ENCODE data around the gene PBX3.

PBX3 gene

DNA sequence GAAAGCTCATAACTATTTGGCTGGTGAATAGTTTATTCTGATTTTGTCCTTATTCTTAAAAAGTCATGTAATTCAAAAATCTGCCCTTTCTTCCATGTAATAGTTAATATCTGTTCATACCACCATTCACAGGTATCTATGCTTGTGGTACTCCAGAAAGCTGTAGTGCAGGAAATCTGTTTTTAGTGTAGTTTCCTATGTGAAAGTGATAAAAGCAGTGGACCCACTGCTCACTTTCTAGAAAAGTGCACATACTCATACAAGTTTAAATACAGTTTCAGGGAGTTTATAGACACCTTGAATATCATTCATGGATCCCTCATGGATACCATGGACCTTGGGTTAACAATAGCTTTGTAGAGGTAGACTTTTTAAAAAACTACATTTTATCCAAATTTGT, 20.2 kb downstream of the PBX3 start:
- Histone ChIP-seq H3K4me1 (ENCODE audit: control insufficient read depth in 2 of 2, insufficient read depth in 1 of 2, low read depth in 1 of 2, low read length in 2 of 2) (peaks cover 3 to 17% of the 10 kb centered on the region in 2 donors), H2BK120ac (ENCODE audit: low read depth, low read length) (no peak overlapping the region), H3K4me3 (ENCODE audit: low read length in 2 of 2) (no peak overlapping the region), H3K27ac (replicated peaks; ENCODE audit: low read length) (no peak overlapping the region), H2BK5ac (ENCODE audit: low read length) (no peak overlapping the region), H4K91ac (ENCODE audit: low read depth, low read length, poor library complexity) (no peak overlapping the region), H3K79me1 (ENCODE audit: low read depth, low read length) (peaks cover 2% of the 10 kb centered on the region), H2AK5ac (ENCODE audit: low read depth, low read length) (no peak overlapping the region), H3K14ac (ENCODE audit: low read length) (no peak overlapping the region), H3K9me3 (replicated peaks in 1 of 2; ENCODE audit: control insufficient read depth in 2 of 2, insufficient read depth in 1 of 2, low read depth in 1 of 2, low read length in 2 of 2) (peaks cover 0 to 11% of the 10 kb centered on the region in 2 donors), H4K8ac (ENCODE audit: low read depth, low read length) (no peak overlapping the region), H2AFZ (ENCODE audit: low read length) (no peak overlapping the region), H3K36me3 (replicated peaks in 1 of 2; ENCODE audit: control insufficient read depth in 2 of 2, insufficient read depth in 2 of 2, low read length in 2 of 2) (peaks cover 0 to 9% of the 10 kb centered on the region in 2 donors), H2BK12ac (ENCODE audit: low read length) (no peak overlapping the region), H3K23ac (ENCODE audit: low read depth, low read length, poor library complexity) (no peak overlapping the region), H3K27me3 (ENCODE audit: control insufficient read depth in 3 of 3, insufficient read depth in 3 of 3, low read depth in 1 of 3, low read length in 3 of 3) (no peaks in the 10 kb centered on the region), H3K4ac (ENCODE audit: low read length) (no peak overlapping the region), H3K4me2 (ENCODE audit: insufficient read depth, low read length, poor library complexity, severe bottlenecking) (no peak overlapping the region), H2BK15ac (ENCODE audit: low read length) (no peak overlapping the region), H3K18ac (ENCODE audit: low read length) (no peak overlapping the region), H3K9ac (ENCODE audit: low read depth, low read length, poor library complexity) (no peak overlapping the region)
- DNase-seq (ENCODE audit: low spot score), result no peak

DNA sequence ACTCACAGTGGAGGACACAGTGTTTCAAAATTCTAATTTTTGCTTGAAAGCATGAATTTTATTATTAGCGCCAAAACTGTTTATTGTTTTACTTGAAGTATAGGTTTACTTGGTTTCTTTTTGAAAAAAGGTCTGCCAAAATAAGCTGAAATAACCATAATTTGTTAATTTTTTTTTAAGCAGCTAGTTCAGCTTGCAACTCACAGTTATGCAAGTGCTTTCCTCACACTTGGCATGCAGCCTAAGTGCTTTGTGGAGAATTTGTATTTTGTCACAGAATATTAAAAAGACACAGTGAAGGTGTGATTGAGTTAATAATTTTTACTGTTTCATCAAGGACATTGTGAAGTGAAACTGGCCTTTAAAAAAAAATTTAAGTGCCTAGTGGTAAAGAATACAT, 21.6 kb downstream of the PBX3 start:
- H3K79me1 ChIP-seq (ENCODE audit: low read depth, low read length), result peaks cover 2% of the 10 kb centered on the region
- H3K4ac ChIP-seq (ENCODE audit: low read length), result no peak overlapping the region
- H4K91ac ChIP-seq (ENCODE audit: low read depth, low read length, poor library complexity), result no peak overlapping the region
- no peak overlapping the region for H2BK120ac ChIP-seq (ENCODE audit: low read depth, low read length)
- H3K14ac ChIP-seq (ENCODE audit: low read length), result no peak overlapping the region
- no peak overlapping the region for H2BK12ac ChIP-seq (ENCODE audit: low read length)
- H2AK5ac ChIP-seq (ENCODE audit: low read depth, low read length), result no peak overlapping the region
- H3K4me1 ChIP-seq (ENCODE audit: control insufficient read depth in 2 of 2, insufficient read depth in 1 of 2, low read depth in 1 of 2, low read length in 2 of 2), result peaks cover 0 to 4% of the 10 kb centered on the region in 2 donors
- H3K36me3 ChIP-seq (replicated peaks in 1 of 2; ENCODE audit: control insufficient read depth in 2 of 2, insufficient read depth in 2 of 2, low read length in 2 of 2), result peaks cover 1 to 21% of the 10 kb centered on the region in 2 donors
- H2BK15ac ChIP-seq (ENCODE audit: low read length), result no peak overlapping the region
- no peak overlapping the region for H3K9ac ChIP-seq (ENCODE audit: low read depth, low read length, poor library complexity)
- DNase-seq (ENCODE audit: low spot score), result no peak
- H3K23ac ChIP-seq (ENCODE audit: low read depth, low read length, poor library complexity), result no peak overlapping the region
- no peak overlapping the region for H3K27ac ChIP-seq (replicated peaks; ENCODE audit: low read length)
- no peak overlapping the region for H3K18ac ChIP-seq (ENCODE audit: low read length)
- H3K4me3 ChIP-seq (ENCODE audit: low read length in 2 of 2), result no peak overlapping the region
- peaks cover 0 to 11% of the 10 kb centered on the region in 2 donors for H3K9me3 ChIP-seq (replicated peaks in 1 of 2; ENCODE audit: control insufficient read depth in 2 of 2, insufficient read depth in 1 of 2, low read depth in 1 of 2, low read length in 2 of 2)
- no CpG with 5 or more reads among the region's 1 CpG for WGBS, 2 donors (ENCODE audit: extremely low coverage in 2 of 2, insufficient read length in 2 of 2, insufficient replicate concordance in 1 of 2)
- H2AFZ ChIP-seq (ENCODE audit: low read length), result no peak overlapping the region
- no peak overlapping the region for H4K8ac ChIP-seq (ENCODE audit: low read depth, low read length)
- no peaks in the 10 kb centered on the region for H3K27me3 ChIP-seq (ENCODE audit: control insufficient read depth in 3 of 3, insufficient read depth in 3 of 3, low read depth in 1 of 3, low read length in 3 of 3)
- no peak overlapping the region for H3K4me2 ChIP-seq (ENCODE audit: insufficient read depth, low read length, poor library complexity, severe bottlenecking)
- no peak overlapping the region for H2BK5ac ChIP-seq (ENCODE audit: low read length)

DNA sequence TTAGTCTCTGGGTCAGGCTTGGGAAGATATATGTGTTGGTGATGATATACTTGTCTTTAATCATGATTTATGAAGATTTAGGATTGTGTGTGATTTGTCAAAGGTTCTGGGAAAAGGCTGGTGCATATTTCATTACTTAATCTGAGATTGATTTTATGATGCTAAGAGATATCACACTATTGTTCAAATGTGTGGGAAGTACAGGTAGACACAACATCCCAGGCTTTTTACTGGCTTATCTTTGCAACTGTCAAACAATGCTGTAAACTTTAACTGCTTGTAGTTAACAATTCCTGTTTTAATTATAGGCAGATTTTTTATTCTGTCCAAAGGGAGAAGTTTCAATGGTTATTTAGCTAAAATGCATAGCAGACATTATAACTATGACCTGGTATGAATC, 23.9 kb downstream of the PBX3 start:
- no peak overlapping the region for H3K23ac ChIP-seq (ENCODE audit: low read depth, low read length, poor library complexity)
- no peak overlapping the region for H3K4me2 ChIP-seq (ENCODE audit: insufficient read depth, low read length, poor library complexity, severe bottlenecking)
- H3K9me3 ChIP-seq (replicated peaks in 1 of 2; ENCODE audit: control insufficient read depth in 2 of 2, insufficient read depth in 1 of 2, low read depth in 1 of 2, low read length in 2 of 2), result peaks cover 0 to 11% of the 10 kb centered on the region in 2 donors
- no peak overlapping the region for H3K4ac ChIP-seq (ENCODE audit: low read length)
- H2AFZ ChIP-seq (ENCODE audit: low read length), result no peak overlapping the region
- H2BK12ac ChIP-seq (ENCODE audit: low read length), result no peak overlapping the region
- no peak overlapping the region for H2BK15ac ChIP-seq (ENCODE audit: low read length)
- no peak overlapping the region for H3K18ac ChIP-seq (ENCODE audit: low read length)
- H4K8ac ChIP-seq (ENCODE audit: low read depth, low read length), result no peak overlapping the region
- no peak overlapping the region for H2BK120ac ChIP-seq (ENCODE audit: low read depth, low read length)
- H3K4me3 ChIP-seq (ENCODE audit: low read length in 2 of 2), result no peak overlapping the region
- H3K27ac ChIP-seq (replicated peaks; ENCODE audit: low read length), result no peak overlapping the region
- peaks cover 2% of the 10 kb centered on the region for H3K79me1 ChIP-seq (ENCODE audit: low read depth, low read length)
- no peak overlapping the region for H2AK5ac ChIP-seq (ENCODE audit: low read depth, low read length)
- no peak overlapping the region for H4K91ac ChIP-seq (ENCODE audit: low read depth, low read length, poor library complexity)
- H3K14ac ChIP-seq (ENCODE audit: low read length), result no peak overlapping the region
- H2BK5ac ChIP-seq (ENCODE audit: low read length), result no peak overlapping the region
- peaks cover 1 to 21% of the 10 kb centered on the region in 2 donors for H3K36me3 ChIP-seq (replicated peaks in 1 of 2; ENCODE audit: control insufficient read depth in 2 of 2, insufficient read depth in 2 of 2, low read length in 2 of 2)
- DNase-seq (ENCODE audit: low spot score), result no peak
- no peak overlapping the region for H3K9ac ChIP-seq (ENCODE audit: low read depth, low read length, poor library complexity)
- H3K27me3 ChIP-seq (ENCODE audit: control insufficient read depth in 3 of 3, insufficient read depth in 3 of 3, low read depth in 1 of 3, low read length in 3 of 3), result no peaks in the 10 kb centered on the region
- no peaks in the 10 kb centered on the region for H3K4me1 ChIP-seq (ENCODE audit: control insufficient read depth in 2 of 2, insufficient read depth in 1 of 2, low read depth in 1 of 2, low read length in 2 of 2)

DNA sequence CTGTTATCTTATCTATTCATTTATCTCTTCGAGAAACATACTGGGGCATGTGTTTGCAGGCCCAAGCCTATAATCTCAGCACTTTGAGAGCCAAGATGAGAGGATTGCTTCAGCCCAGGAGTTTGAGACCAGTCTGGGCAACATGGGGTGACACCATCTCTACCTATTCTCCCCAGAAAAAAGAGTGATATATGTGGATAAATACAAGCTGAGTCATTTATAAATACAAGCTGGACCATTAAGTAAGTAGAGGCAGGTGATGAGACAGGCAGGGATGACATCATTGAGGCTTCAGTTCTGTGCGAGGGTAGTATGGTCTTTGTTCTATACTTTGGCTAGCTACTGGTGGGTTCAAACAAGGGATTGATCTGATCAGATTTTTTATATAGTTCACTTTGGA, 25.6 kb downstream of the PBX3 start:
- Histone ChIP-seq H3K27me3 (ENCODE audit: control insufficient read depth in 3 of 3, insufficient read depth in 3 of 3, low read depth in 1 of 3, low read length in 3 of 3) (no peaks in the 10 kb centered on the region), H2BK120ac (ENCODE audit: low read depth, low read length) (no peak overlapping the region), H3K4me3 (ENCODE audit: low read length in 2 of 2) (no peak overlapping the region), H2BK15ac (ENCODE audit: low read length) (no peak overlapping the region), H3K36me3 (replicated peaks in 1 of 2; ENCODE audit: control insufficient read depth in 2 of 2, insufficient read depth in 2 of 2, low read length in 2 of 2) (peaks cover 1 to 17% of the 10 kb centered on the region in 2 donors), H2AK5ac (ENCODE audit: low read depth, low read length) (no peak overlapping the region), H2BK12ac (ENCODE audit: low read length) (no peak overlapping the region), H3K4me1 (ENCODE audit: control insufficient read depth in 2 of 2, insufficient read depth in 1 of 2, low read depth in 1 of 2, low read length in 2 of 2) (no peaks in the 10 kb centered on the region), H3K9me3 (replicated peaks in 1 of 2; ENCODE audit: control insufficient read depth in 2 of 2, insufficient read depth in 1 of 2, low read depth in 1 of 2, low read length in 2 of 2) (peaks cover 0 to 9% of the 10 kb centered on the region in 2 donors), H2BK5ac (ENCODE audit: low read length) (no peak overlapping the region), H2AFZ (ENCODE audit: low read length) (no peak overlapping the region), H3K18ac (ENCODE audit: low read length) (no peak overlapping the region), H3K23ac (ENCODE audit: low read depth, low read length, poor library complexity) (no peak overlapping the region), H4K91ac (ENCODE audit: low read depth, low read length, poor library complexity) (no peak overlapping the region), H3K9ac (ENCODE audit: low read depth, low read length, poor library complexity) (no peak overlapping the region), H3K27ac (replicated peaks; ENCODE audit: low read length) (no peak overlapping the region), H3K4me2 (ENCODE audit: insufficient read depth, low read length, poor library complexity, severe bottlenecking) (no peak overlapping the region), H3K4ac (ENCODE audit: low read length) (no peak overlapping the region), H3K14ac (ENCODE audit: low read length) (no peak overlapping the region), H3K79me1 (ENCODE audit: low read depth, low read length) (peaks cover under 1% of the 10 kb centered on the region), H4K8ac (ENCODE audit: low read depth, low read length) (no peak overlapping the region)
- DNase-seq (ENCODE audit: low spot score), result no peak
- WGBS, 2 donors (ENCODE audit: extremely low coverage in 2 of 2, insufficient read length in 2 of 2, insufficient replicate concordance in 1 of 2), result no CpG with 5 or more reads among the region's 2 CpGs
